Measurements from ENCODE around the gene CNR2. TPM values are rescaled to one million over a fixed set of nuclear protein-coding genes. Genes with fewer than 3 reads are reported as not detected.
"Not testable (repeated sequence)": the region's sequence is repeated elsewhere in the genome, so short reads cannot be mapped to it uniquely, and the experiment has no call there.

Gene CNR2
- total RNA-seq, 1 donor from 2014 or later: not detected

GRCh38 chr1:23865543-23865930, 47.6 kb downstream of the CNR2 start:
- no peak overlapping the region for H3K27ac Mint-ChIP-seq (ENCODE audit: unreplicated experiment)
- peaks cover 7% of the 10 kb centered on the region for H3K27me3 Mint-ChIP-seq (ENCODE audit: unreplicated experiment)
- no peak for DNase-seq (ENCODE audit: low spot score)
- no peaks in the 10 kb centered on the region for H3K36me3 Mint-ChIP-seq (ENCODE audit: low read depth, unreplicated experiment)
- H3K4me1 Mint-ChIP-seq (ENCODE audit: unreplicated experiment): peaks cover 5% of the 10 kb centered on the region
- no peak for TF ChIP-seq CTCF (IDR thresholded peaks at IDR 0.05; ENCODE audit: unreplicated experiment)
- H3K4me3 Mint-ChIP-seq (ENCODE audit: unreplicated experiment): no peak overlapping the region
- H3K9me3 Mint-ChIP-seq (ENCODE audit: unreplicated experiment): no peaks in the 10 kb centered on the region

GRCh38 chr1:23864801-23865542, 48.2 kb downstream of the CNR2 start:
- TF ChIP-seq CTCF (IDR thresholded peaks at IDR 0.05; ENCODE audit: unreplicated experiment): no peak
- Mint-ChIP-seq H3K4me1 (ENCODE audit: unreplicated experiment) (peaks cover 5% of the 10 kb centered on the region), H3K27me3 (ENCODE audit: unreplicated experiment) (peaks cover 7% of the 10 kb centered on the region), H3K27ac (ENCODE audit: unreplicated experiment) (no peak overlapping the region), H3K4me3 (ENCODE audit: unreplicated experiment) (no peak overlapping the region), H3K36me3 (ENCODE audit: low read depth, unreplicated experiment) (no peaks in the 10 kb centered on the region), H3K9me3 (ENCODE audit: unreplicated experiment) (no peaks in the 10 kb centered on the region)
- DNase-seq (ENCODE audit: low spot score): no peak

- peaks cover 2% of the 10 kb centered on the region for H3K4me1 Mint-ChIP-seq (ENCODE audit: unreplicated experiment)
- no peak overlapping the region for H3K27ac Mint-ChIP-seq (ENCODE audit: unreplicated experiment)
- H3K27me3 Mint-ChIP-seq (ENCODE audit: unreplicated experiment): peaks cover 7% of the 10 kb centered on the region
- no peaks in the 10 kb centered on the region for H3K9me3 Mint-ChIP-seq (ENCODE audit: unreplicated experiment)
- DNase-seq (ENCODE audit: low spot score): no peak
- no peak overlapping the region for H3K4me3 Mint-ChIP-seq (ENCODE audit: unreplicated experiment)
- TF ChIP-seq CTCF (IDR thresholded peaks at IDR 0.05; ENCODE audit: unreplicated experiment): no peak
- no peaks in the 10 kb centered on the region for H3K36me3 Mint-ChIP-seq (ENCODE audit: low read depth, unreplicated experiment)
Observed at GRCh38 chr1:23862640-23863039, 50.5 kb downstream of the CNR2 start.

GRCh38 chr1:23854568-23854967, 58.6 kb downstream of the CNR2 start:
- DNase-seq (ENCODE audit: low spot score): no peak
- H3K4me1 Mint-ChIP-seq (ENCODE audit: unreplicated experiment): peaks cover 3% of the 10 kb centered on the region
- no peaks in the 10 kb centered on the region for H3K9me3 Mint-ChIP-seq (ENCODE audit: unreplicated experiment)
- peaks cover 3% of the 10 kb centered on the region for H3K27me3 Mint-ChIP-seq (ENCODE audit: unreplicated experiment)
- no peak overlapping the region for H3K27ac Mint-ChIP-seq (ENCODE audit: unreplicated experiment)
- H3K36me3 Mint-ChIP-seq (ENCODE audit: low read depth, unreplicated experiment): peaks cover 12% of the 10 kb centered on the region
- no peak for TF ChIP-seq CTCF (IDR thresholded peaks at IDR 0.05; ENCODE audit: unreplicated experiment)
- H3K4me3 Mint-ChIP-seq (ENCODE audit: unreplicated experiment): peak overlapping the region; percentile 10

GRCh38 chr1:23853124-23853523, 60.0 kb downstream of the CNR2 start:
- not testable (repeated sequence) for H3K27ac Mint-ChIP-seq (ENCODE audit: unreplicated experiment); H3K9me3 Mint-ChIP-seq (ENCODE audit: unreplicated experiment); H3K4me3 Mint-ChIP-seq (ENCODE audit: unreplicated experiment); H3K27me3 Mint-ChIP-seq (ENCODE audit: unreplicated experiment); DNase-seq (ENCODE audit: low spot score); H3K4me1 Mint-ChIP-seq (ENCODE audit: unreplicated experiment)
- peaks cover 15% of the 10 kb centered on the region for H3K36me3 Mint-ChIP-seq (ENCODE audit: low read depth, unreplicated experiment)

- H3K36me3 Mint-ChIP-seq (ENCODE audit: low read depth, unreplicated experiment): peaks cover 25% of the 10 kb centered on the region
- H3K27me3 Mint-ChIP-seq (ENCODE audit: unreplicated experiment); DNase-seq (ENCODE audit: low spot score); H3K27ac Mint-ChIP-seq (ENCODE audit: unreplicated experiment); H3K4me3 Mint-ChIP-seq (ENCODE audit: unreplicated experiment); H3K9me3 Mint-ChIP-seq (ENCODE audit: unreplicated experiment); H3K4me1 Mint-ChIP-seq (ENCODE audit: unreplicated experiment): not testable (repeated sequence)
Observed at GRCh38 chr1:23851406-23851805, 61.8 kb downstream of the CNR2 start.
